ENCODE measurements around the gene IARS1. TPM values are rescaled to one million over a fixed set of nuclear protein-coding genes. Genes with fewer than 3 reads are reported as not detected.

IARS1 gene
- total RNA-seq, 2 donors from 2014 or later, result 45.1 to 68.6 TPM

GRCh38 chr9:92294297-92294676 is 790 bp upstream of the IARS1 start:
- intact Hi-C loops (cut with DNase I), result no loop called here
- H3K9me3 ChIP-seq, result no peaks in the 10 kb centered on the region
- ATAC-seq, result no peak

GRCh38 chr9:92293075-92293354 is 482 bp downstream of the IARS1 start:
- Histone ChIP-seq H3K27ac (peak overlapping the region in 3 of 4 donors; percentile 22 to 81 (median 81)), H3K4me1 (peaks cover 32% of the 10 kb centered on the region), H3K27me3 (no peaks in the 10 kb centered on the region), H3K36me3 (replicated peaks in 1 of 2; ENCODE audit: insufficient read depth in 1 of 2, low read depth in 2 of 2) (peaks cover 0 to 3% of the 10 kb centered on the region in 2 donors), H3K9me3 (no peaks in the 10 kb centered on the region), H3K4me3 (peak overlapping the region; percentile 39 to 90)
- intact Hi-C loops (cut with DNase I), result no loop called here
- no peak for TF ChIP-seq POLR2A (IDR thresholded peaks at IDR 0.05)
- TF ChIP-seq, protein P1, sequence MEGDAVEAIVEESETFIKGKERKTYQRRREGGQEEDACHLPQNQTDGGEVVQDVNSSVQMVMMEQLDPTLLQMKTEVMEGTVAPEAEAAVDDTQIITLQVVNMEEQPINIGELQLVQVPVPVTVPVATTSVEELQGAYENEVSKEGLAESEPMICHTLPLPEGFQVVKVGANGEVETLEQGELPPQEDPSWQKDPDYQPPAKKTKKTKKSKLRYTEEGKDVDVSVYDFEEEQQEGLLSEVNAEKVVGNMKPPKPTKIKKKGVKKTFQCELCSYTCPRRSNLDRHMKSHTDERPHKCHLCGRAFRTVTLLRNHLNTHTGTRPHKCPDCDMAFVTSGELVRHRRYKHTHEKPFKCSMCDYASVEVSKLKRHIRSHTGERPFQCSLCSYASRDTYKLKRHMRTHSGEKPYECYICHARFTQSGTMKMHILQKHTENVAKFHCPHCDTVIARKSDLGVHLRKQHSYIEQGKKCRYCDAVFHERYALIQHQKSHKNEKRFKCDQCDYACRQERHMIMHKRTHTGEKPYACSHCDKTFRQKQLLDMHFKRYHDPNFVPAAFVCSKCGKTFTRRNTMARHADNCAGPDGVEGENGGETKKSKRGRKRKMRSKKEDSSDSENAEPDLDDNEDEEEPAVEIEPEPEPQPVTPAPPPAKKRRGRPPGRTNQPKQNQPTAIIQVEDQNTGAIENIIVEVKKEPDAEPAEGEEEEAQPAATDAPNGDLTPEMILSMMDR (IDR thresholded peaks at IDR 0.05), result no peak
- ATAC-seq (no peak), DNase-seq (no peak)
- WGBS, 2 donors, result 1 to 2% methylated on average over 5 of the region's 5 CpGs

More at GRCh38 chr9:92294297-92294676, 790 bp upstream of the IARS1 start:
- no peaks in the 10 kb centered on the region for H3K27me3 ChIP-seq
- TF ChIP-seq, protein P1 (IDR thresholded peaks at IDR 0.05), result no peak
- TF ChIP-seq POLR2A (IDR thresholded peaks at IDR 0.05), result no peak
- 17 to 30% methylated on average over 13 of the region's 13 CpGs for whole genome bisulfite sequencing, 2 donors
- H3K4me1 ChIP-seq, result peaks cover 32% of the 10 kb centered on the region
- no peak for DNase-seq
- peak overlapping the region in 2 of 4 donors; percentile 81 for H3K27ac ChIP-seq
- peaks cover 0 to 10% of the 10 kb centered on the region in 2 donors for H3K36me3 ChIP-seq (replicated peaks in 1 of 2; ENCODE audit: insufficient read depth in 1 of 2, low read depth in 2 of 2)
- H3K4me3 ChIP-seq, result peak overlapping the region; percentile 32 to 90

DNA sequence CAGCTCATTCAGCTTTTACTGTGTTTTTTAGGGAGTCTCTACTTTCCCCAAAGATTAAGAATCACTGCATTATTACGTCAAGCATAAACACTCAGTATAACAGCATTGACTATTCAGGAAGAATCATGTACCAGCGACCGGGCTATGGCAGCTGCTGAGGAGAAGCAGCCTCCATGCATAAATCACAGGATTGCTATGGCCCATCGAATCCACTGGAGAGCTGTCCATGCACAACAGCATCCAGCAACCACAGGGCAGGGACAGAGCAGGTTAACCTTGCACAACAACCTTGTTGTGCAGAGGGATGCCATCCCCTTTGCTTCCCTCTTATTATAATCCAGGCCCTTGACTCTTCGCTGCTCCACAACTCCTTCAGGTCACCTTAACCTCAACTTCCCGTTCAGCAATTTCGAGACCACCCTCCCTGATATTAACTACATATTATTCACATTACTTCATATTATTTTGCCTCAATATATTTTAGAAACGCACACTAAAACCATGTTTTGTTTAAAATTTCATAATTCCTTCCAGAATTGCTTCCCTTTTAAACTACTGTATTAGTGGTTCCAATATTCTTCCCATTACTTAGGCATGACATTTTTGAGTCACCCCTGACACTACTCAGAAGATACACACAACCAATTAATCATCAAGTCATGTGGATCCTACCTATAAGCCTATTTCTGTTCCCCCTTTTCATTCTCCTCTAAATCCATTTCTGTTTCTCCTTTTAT is 991 bp downstream of the IARS1 start:
- Histone ChIP-seq H3K27me3 (no peaks in the 10 kb centered on the region), H3K9me3 (no peaks in the 10 kb centered on the region), H3K36me3 (replicated peaks in 1 of 2; ENCODE audit: insufficient read depth in 1 of 2, low read depth in 2 of 2) (peaks cover 0 to 4% of the 10 kb centered on the region in 2 donors), H3K4me1 (peaks cover 32% of the 10 kb centered on the region), H3K27ac (peak overlapping the region in 3 of 4 donors; percentile 22 to 81 (median 81)), H3K4me3 (peak overlapping the region in 1 of 2 donors; percentile 90)
- WGBS, 2 donors, result 49 to 55% methylated on average over 8 of the region's 8 CpGs
- intact Hi-C loops (cut with DNase I), result no loop called here
- ATAC-seq (no peak), DNase-seq (no peak)
- TF ChIP-seq, protein P1 (IDR thresholded peaks at IDR 0.05), result no peak
- no peak for TF ChIP-seq POLR2A (IDR thresholded peaks at IDR 0.05)

DNA sequence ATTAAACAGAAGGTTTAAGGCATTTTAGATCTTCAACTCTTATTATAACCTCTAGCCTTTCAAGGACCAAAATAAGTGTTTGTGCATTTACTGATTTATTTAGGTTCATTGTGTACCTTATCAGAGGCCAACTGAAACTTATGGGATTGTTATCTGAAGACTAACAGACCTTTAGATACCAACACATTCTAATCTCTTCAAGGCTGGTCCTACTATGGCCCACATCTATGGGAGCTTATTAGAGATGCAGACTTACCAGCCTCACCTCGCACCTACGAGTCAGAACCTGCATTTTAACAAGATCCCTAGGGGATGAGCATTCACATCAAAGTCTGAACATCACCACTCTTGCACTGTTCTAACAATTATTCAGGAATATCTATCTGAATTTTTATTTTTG is 1.9 kb downstream of the IARS1 start:
- no peak for TF ChIP-seq POLR2A (IDR thresholded peaks at IDR 0.05)
- TF ChIP-seq, protein P1 (IDR thresholded peaks at IDR 0.05), result no peak
- Histone ChIP-seq H3K4me3 (no peak overlapping the region), H3K9me3 (no peaks in the 10 kb centered on the region), H3K36me3 (replicated peaks in 1 of 2; ENCODE audit: insufficient read depth in 1 of 2, low read depth in 2 of 2) (peaks cover 0 to 4% of the 10 kb centered on the region in 2 donors), H3K27me3 (no peaks in the 10 kb centered on the region), H3K27ac (no peak overlapping the region), H3K4me1 (peaks cover 32% of the 10 kb centered on the region)
- DNase-seq, result no peak
- 55 to 67% methylated on average over 2 of the region's 2 CpGs for WGBS, 2 donors
- intact Hi-C loops (cut with DNase I), result no loop called here
- no peak for ATAC-seq
